Skeletal muscle tissue (tissue), 4 donors: ENCODE measurements around the gene SEPTIN11. TPM values are rescaled to one million over a fixed set of nuclear protein-coding genes. Genes with fewer than 3 reads are reported as not detected.
A peak's percentile ranks its signal among the peaks of the same experiment; 100 is the strongest.

Experiments
- H3K27ac ChIP-seq: one replicate; pipeline ENCODE4 v1.7.0; 2013; ENCODE audit warnings: mild to moderate bottlenecking, low read depth, low read length, inconsistent platforms
- H3K27me3 ChIP-seq, 3 donors: one replicate each; pipeline ENCODE4 v1.7.0; 2013; ENCODE audit warnings: low read length in 3 of 3; ENCODE audit not compliant: control insufficient read depth in 3 of 3, insufficient read depth in 3 of 3
- H3K36me3 ChIP-seq, 3 donors: one replicate each; pipeline ENCODE4 v1.7.0; 2013; ENCODE audit warnings: low read length in 3 of 3; ENCODE audit not compliant: control insufficient read depth in 3 of 3, insufficient read depth in 3 of 3
- H3K4me1 ChIP-seq, 3 donors: one replicate each; pipeline ENCODE4 v1.7.0; 2013; ENCODE audit warnings: low read length in 3 of 3, mild to moderate bottlenecking in 3 of 3; ENCODE audit not compliant: control insufficient read depth in 3 of 3, insufficient read depth in 3 of 3
- H3K4me3 ChIP-seq, 3 donors: one replicate each; pipeline ENCODE4 v1.7.0; 2013; ENCODE audit warnings: low read length in 3 of 3
- H3K9ac ChIP-seq, 3 donors: one replicate each; pipeline ENCODE4 v1.7.0; 2013; ENCODE audit warnings: low read length in 3 of 3, mild to moderate bottlenecking in 3 of 3, moderate library complexity in 2 of 3, low read depth in 1 of 3
- H3K9me3 ChIP-seq, 3 donors: one replicate each; pipeline ENCODE4 v1.7.0; 2013; ENCODE audit warnings: low read length in 3 of 3; ENCODE audit not compliant: control insufficient read depth in 3 of 3
- total RNA-seq: library from RNA; depleted of rRNA; stranded (reverse); fragments of >200 nt; gene quantifications from one replicate; pipeline ENCODE4 v1.2.3, GENCODE V29; 2014
- donor health status: Osteomylitis.

Gene SEPTIN11
- total RNA-seq, 1 donor from 2014 or later: 325 TPM

- H3K9me3 ChIP-seq: no peaks in the 10 kb centered on the region
- no peak overlapping the region for H3K4me3 ChIP-seq
- peaks cover 29 to 37% (median 37%) of the 10 kb centered on the region in 3 donors for H3K4me1 ChIP-seq
- no peak overlapping the region for H3K9ac ChIP-seq
- no peak overlapping the region for H3K27ac ChIP-seq
- H3K27me3 ChIP-seq: no peaks in the 10 kb centered on the region
- no peaks in the 10 kb centered on the region for H3K36me3 ChIP-seq
Observed at GRCh38 chr4:76989391-76990061, 40.0 kb downstream of the SEPTIN11 start.

- no peak overlapping the region for H3K4me3 ChIP-seq
- no peaks in the 10 kb centered on the region for H3K9me3 ChIP-seq
- no peak overlapping the region for H3K9ac ChIP-seq
- H3K36me3 ChIP-seq: no peaks in the 10 kb centered on the region
- peaks cover 19 to 29% (median 27%) of the 10 kb centered on the region in 3 donors for H3K4me1 ChIP-seq
- peak overlapping the region; percentile 25 for H3K27ac ChIP-seq
- no peaks in the 10 kb centered on the region for H3K27me3 ChIP-seq
Observed at GRCh38 chr4:76990288-76991080, 40.9 kb downstream of the SEPTIN11 start.

- H3K4me1 ChIP-seq: peaks cover 12 to 24% (median 22%) of the 10 kb centered on the region in 3 donors
- H3K4me3 ChIP-seq: no peak overlapping the region
- peak overlapping the region; percentile 25 for H3K27ac ChIP-seq
- H3K9me3 ChIP-seq: no peaks in the 10 kb centered on the region
- no peaks in the 10 kb centered on the region for H3K27me3 ChIP-seq
- no peak overlapping the region for H3K9ac ChIP-seq
- no peaks in the 10 kb centered on the region for H3K36me3 ChIP-seq
Observed at GRCh38 chr4:76991161-76991660, 41.7 kb downstream of the SEPTIN11 start.

- H3K27ac ChIP-seq: peak overlapping the region; percentile 94
- H3K9ac ChIP-seq: peak overlapping the region; percentile 1 to 69 (median 27)
- no peaks in the 10 kb centered on the region for H3K27me3 ChIP-seq
- peak overlapping the region; percentile 52 for H3K4me3 ChIP-seq
- H3K36me3 ChIP-seq: peaks cover 8 to 14% (median 11%) of the 10 kb centered on the region in 3 donors
- no peaks in the 10 kb centered on the region for H3K9me3 ChIP-seq
- peaks cover 9 to 11% (median 10%) of the 10 kb centered on the region in 3 donors for H3K4me1 ChIP-seq
Observed at GRCh38 chr4:76993787-76994641, 44.5 kb downstream of the SEPTIN11 start.

GRCh38 chr4:76995776-76996175, 46.2 kb downstream of the SEPTIN11 start:
- Histone ChIP-seq H3K4me1 (peaks cover 9 to 11% (median 10%) of the 10 kb centered on the region in 3 donors), H3K36me3 (peaks cover 8 to 14% (median 11%) of the 10 kb centered on the region in 3 donors), H3K9me3 (no peaks in the 10 kb centered on the region), H3K27ac (no peak overlapping the region), H3K9ac (no peak overlapping the region), H3K27me3 (no peaks in the 10 kb centered on the region), H3K4me3 (no peak overlapping the region)

- Histone ChIP-seq H3K4me1 (peaks cover 9 to 11% (median 10%) of the 10 kb centered on the region in 3 donors), H3K4me3 (no peak overlapping the region), H3K27ac (no peak overlapping the region), H3K27me3 (no peaks in the 10 kb centered on the region), H3K36me3 (peaks cover 8 to 14% (median 11%) of the 10 kb centered on the region in 3 donors), H3K9me3 (no peaks in the 10 kb centered on the region), H3K9ac (no peak overlapping the region)
Observed at GRCh38 chr4:76996445-76996844, 46.9 kb downstream of the SEPTIN11 start.

GRCh38 chr4:76997077-76997476, 47.5 kb downstream of the SEPTIN11 start:
- Histone ChIP-seq H3K36me3 (peaks cover 8 to 14% (median 11%) of the 10 kb centered on the region in 3 donors), H3K27ac (no peak overlapping the region), H3K27me3 (no peaks in the 10 kb centered on the region), H3K9me3 (no peaks in the 10 kb centered on the region), H3K9ac (no peak overlapping the region), H3K4me3 (no peak overlapping the region), H3K4me1 (peaks cover 12 to 13% (median 13%) of the 10 kb centered on the region in 3 donors)

- Histone ChIP-seq H3K9me3 (no peaks in the 10 kb centered on the region), H3K4me3 (no peak overlapping the region), H3K27ac (no peak overlapping the region), H3K36me3 (peaks cover 8 to 14% (median 11%) of the 10 kb centered on the region in 3 donors), H3K9ac (no peak overlapping the region), H3K27me3 (no peaks in the 10 kb centered on the region), H3K4me1 (peaks cover 16 to 18% (median 18%) of the 10 kb centered on the region in 3 donors)
Observed at GRCh38 chr4:76997532-76997931, 48.0 kb downstream of the SEPTIN11 start.

GRCh38 chr4:76998251-76998901, 48.8 kb downstream of the SEPTIN11 start:
- no peak overlapping the region for H3K9ac ChIP-seq
- H3K27me3 ChIP-seq: no peaks in the 10 kb centered on the region
- H3K36me3 ChIP-seq: peaks cover 8 to 14% (median 11%) of the 10 kb centered on the region in 3 donors
- peak overlapping the region; percentile 7 for H3K27ac ChIP-seq
- no peak overlapping the region for H3K4me3 ChIP-seq
- no peaks in the 10 kb centered on the region for H3K9me3 ChIP-seq
- peaks cover 16 to 23% (median 17%) of the 10 kb centered on the region in 3 donors for H3K4me1 ChIP-seq
